IMR-90 (cell line): ENCODE measurements around the gene NOXA1.

Experiments
- BHLHE40 ChIP-seq: fragments of 150-350 bp; IDR thresholded peaks from 2 replicates; pipeline ENCODE4 v1.6.1; 2016; ENCODE audit warnings: mild to moderate bottlenecking, low read depth, low read length
- CEBPB ChIP-seq: IDR thresholded peaks from 2 replicates; pipeline ENCODE4 v1.6.1; 2012; ENCODE audit warnings: low read depth, low read length, improper control_type of control experiment
- CHD1 ChIP-seq: IDR thresholded peaks from 2 replicates; pipeline ENCODE4 v1.6.1; 2012; ENCODE audit warnings: low read depth, low read length, improper control_type of control experiment
- CTCF ChIP-seq: conservative IDR thresholded peaks from 2 replicates; pipeline ENCODE4 v1.5.1; 2012; ENCODE audit warnings: mild to moderate bottlenecking, low read depth, low read length, improper control_type of control experiment
- ELK1 ChIP-seq: fragments of 150-350 bp; IDR thresholded peaks from 2 replicates; pipeline ENCODE4 v1.6.1; 2016; ENCODE audit warnings: low read depth, mild to moderate bottlenecking, low read length, moderate library complexity, borderline replicate concordance
- MAFK ChIP-seq: IDR thresholded peaks from 2 replicates; pipeline ENCODE4 v1.6.1; 2012; ENCODE audit warnings: low read depth, low read length, improper control_type of control experiment
- MAZ ChIP-seq: IDR thresholded peaks from 2 replicates; pipeline ENCODE4 v1.6.1; 2012; ENCODE audit warnings: low read depth, mild to moderate bottlenecking, low read length, improper control_type of control experiment, moderate library complexity, borderline replicate concordance
- MXI1 ChIP-seq: IDR thresholded peaks from 2 replicates; pipeline ENCODE4 v1.6.1; 2012; ENCODE audit warnings: low read depth, mild to moderate bottlenecking, low read length, moderate library complexity, borderline replicate concordance
- NFE2L2 ChIP-seq: fragments of 150-350 bp; IDR thresholded peaks from 2 replicates; pipeline ENCODE4 v1.6.1; 2016; ENCODE audit warnings: low read depth, mild to moderate bottlenecking, low read length
- POLR2A ChIP-seq: IDR thresholded peaks from 2 replicates; pipeline ENCODE4 v1.6.1; 2012; ENCODE audit warnings: mild to moderate bottlenecking, low read depth, low read length
- RCOR1 ChIP-seq: IDR thresholded peaks from 2 replicates; pipeline ENCODE4 v1.6.1; 2012; ENCODE audit warnings: mild to moderate bottlenecking, low read length, improper control_type of control experiment; ENCODE audit not compliant: insufficient replicate concordance
- RFX5 ChIP-seq: IDR thresholded peaks from 2 replicates; pipeline ENCODE4 v1.8.0; 2012; ENCODE audit warnings: low read depth, mild to moderate bottlenecking, low read length, moderate library complexity
- USF2 ChIP-seq: fragments of 150-350 bp; IDR thresholded peaks from 2 replicates; pipeline ENCODE4 v1.6.1; 2017; ENCODE audit warnings: mild to moderate bottlenecking, antibody characterized with exemption, low read length, low read depth

- no peak for TF ChIP-seq CTCF
- no peak for TF ChIP-seq MAFK
- TF ChIP-seq POLR2A: no peak
- no peak for TF ChIP-seq MAZ
- no peak for TF ChIP-seq USF2
- no peak for TF ChIP-seq RFX5
- TF ChIP-seq MXI1: no peak
- no peak for TF ChIP-seq CHD1
- TF ChIP-seq BHLHE40: no peak
- no peak for TF ChIP-seq ELK1
- TF ChIP-seq NFE2L2: no peak
- no peak for TF ChIP-seq RCOR1
- TF ChIP-seq CEBPB: no peak
These were observed 19.9 kb upstream of the NOXA1 start for GRCh38 chr9:137403269-137403668.
